ENCODE data around the gene RTEL1.

Gene RTEL1

DNA sequence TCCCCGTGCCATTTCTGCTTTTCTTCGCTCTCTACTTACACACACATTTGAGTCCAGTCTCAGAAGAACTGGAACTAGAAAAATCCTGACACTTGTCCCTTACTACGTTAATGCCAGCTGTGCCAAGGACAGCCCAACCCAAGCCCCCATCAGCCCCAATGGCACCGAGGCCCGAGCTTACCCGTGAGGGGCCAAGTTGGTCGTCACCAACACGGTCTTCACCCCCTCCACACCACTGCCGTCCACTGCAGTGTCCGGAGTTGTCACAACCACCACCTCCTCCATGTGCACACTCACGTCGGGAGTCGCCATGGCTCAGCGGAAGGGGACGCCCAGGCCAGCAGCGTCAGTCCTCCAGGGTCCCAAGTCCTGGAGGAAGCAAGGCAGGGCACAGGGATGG, 39.0 kb upstream of the RTEL1 start:
- H3K9me2 ChIP-seq (replicated peaks; ENCODE audit: control insufficient read depth, low read length) = no peaks in the 10 kb centered on the region
- H3K4me3 ChIP-seq (ENCODE audit: low read length) = no peak overlapping the region
- H3K27ac ChIP-seq (ENCODE audit: low read depth, low read length) = no peak overlapping the region
- TF ChIP-seq EZH2phosphoT487 (IDR thresholded peaks at IDR 0.05; ENCODE audit: borderline replicate concordance, low read length) = no peak
- peaks cover 35% of the 10 kb centered on the region for H3K36me3 ChIP-seq (ENCODE audit: control insufficient read depth, low read length)
- no peaks in the 10 kb centered on the region for H3K4me1 ChIP-seq (ENCODE audit: control insufficient read depth, low read length)
- no peaks in the 10 kb centered on the region for H3F3A ChIP-seq (ENCODE audit: control insufficient read depth, insufficient read depth)
- no peaks in the 10 kb centered on the region for H3K9me3 ChIP-seq (ENCODE audit: control insufficient read depth, insufficient read depth, low read length)
- H4K20me1 ChIP-seq (ENCODE audit: control insufficient read depth, insufficient read depth, low read depth, low read length) = no peaks in the 10 kb centered on the region
- H3K27me3 ChIP-seq (ENCODE audit: control insufficient read depth, low read length) = no peaks in the 10 kb centered on the region
- H3K4me2 ChIP-seq (ENCODE audit: low read length) = no peak overlapping the region
- peaks cover 60% of the 10 kb centered on the region for H3K79me2 ChIP-seq (ENCODE audit: control insufficient read depth, low read length)

- TF ChIP-seq, protein P1, sequence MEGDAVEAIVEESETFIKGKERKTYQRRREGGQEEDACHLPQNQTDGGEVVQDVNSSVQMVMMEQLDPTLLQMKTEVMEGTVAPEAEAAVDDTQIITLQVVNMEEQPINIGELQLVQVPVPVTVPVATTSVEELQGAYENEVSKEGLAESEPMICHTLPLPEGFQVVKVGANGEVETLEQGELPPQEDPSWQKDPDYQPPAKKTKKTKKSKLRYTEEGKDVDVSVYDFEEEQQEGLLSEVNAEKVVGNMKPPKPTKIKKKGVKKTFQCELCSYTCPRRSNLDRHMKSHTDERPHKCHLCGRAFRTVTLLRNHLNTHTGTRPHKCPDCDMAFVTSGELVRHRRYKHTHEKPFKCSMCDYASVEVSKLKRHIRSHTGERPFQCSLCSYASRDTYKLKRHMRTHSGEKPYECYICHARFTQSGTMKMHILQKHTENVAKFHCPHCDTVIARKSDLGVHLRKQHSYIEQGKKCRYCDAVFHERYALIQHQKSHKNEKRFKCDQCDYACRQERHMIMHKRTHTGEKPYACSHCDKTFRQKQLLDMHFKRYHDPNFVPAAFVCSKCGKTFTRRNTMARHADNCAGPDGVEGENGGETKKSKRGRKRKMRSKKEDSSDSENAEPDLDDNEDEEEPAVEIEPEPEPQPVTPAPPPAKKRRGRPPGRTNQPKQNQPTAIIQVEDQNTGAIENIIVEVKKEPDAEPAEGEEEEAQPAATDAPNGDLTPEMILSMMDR (IDR thresholded peaks at IDR 0.05; ENCODE audit: low read depth, low read length, poor library complexity, severe bottlenecking) = no peak
- TF ChIP-seq EZH2phosphoT487 (IDR thresholded peaks at IDR 0.05; ENCODE audit: borderline replicate concordance, low read length) = no peak
- H3K9me3 ChIP-seq (ENCODE audit: control insufficient read depth, insufficient read depth, low read length) = no peaks in the 10 kb centered on the region
- no peak overlapping the region for H3K4me2 ChIP-seq (ENCODE audit: low read length)
Observed at GRCh38 chr20:63619505-63619904, 38.6 kb upstream of the RTEL1 start.

DNA sequence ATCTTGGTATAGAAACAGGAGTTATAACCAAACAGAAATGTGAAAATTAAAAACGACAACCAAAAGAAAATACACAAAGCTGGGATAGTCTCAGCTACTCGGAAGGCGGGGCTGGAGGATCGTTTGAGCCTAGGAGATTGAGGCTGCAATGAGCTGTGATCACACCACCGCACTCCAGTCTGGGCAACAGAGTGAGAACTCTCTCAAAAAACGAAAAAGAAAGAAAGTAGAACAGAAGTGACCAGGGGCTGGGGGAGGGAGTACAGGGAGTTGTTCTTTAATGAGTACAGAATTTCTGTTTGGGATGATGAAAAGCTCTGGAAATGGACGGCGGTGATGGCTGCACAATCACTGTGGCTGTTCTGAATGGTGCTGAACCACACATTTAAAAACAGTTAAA, 37.1 kb upstream of the RTEL1 start:
- Histone ChIP-seq H3K79me2 (ENCODE audit: control insufficient read depth, low read length) (peaks cover 77% of the 10 kb centered on the region), H3F3A (ENCODE audit: control insufficient read depth, insufficient read depth) (peaks cover 6% of the 10 kb centered on the region; the same call in 1 of the 2 replicates), H3K4me3 (ENCODE audit: low read length) (no peak overlapping the region), H4K20me1 (ENCODE audit: control insufficient read depth, insufficient read depth, low read depth, low read length) (no peaks in the 10 kb centered on the region), H3K4me1 (ENCODE audit: control insufficient read depth, low read length) (peaks cover 10% of the 10 kb centered on the region), H3K27ac (ENCODE audit: low read depth, low read length) (no peak overlapping the region), H3K36me3 (ENCODE audit: control insufficient read depth, low read length) (peaks cover 33% of the 10 kb centered on the region), H3K9me3 (ENCODE audit: control insufficient read depth, insufficient read depth, low read length) (no peaks in the 10 kb centered on the region), H3K9me2 (replicated peaks; ENCODE audit: control insufficient read depth, low read length) (no peaks in the 10 kb centered on the region), H3K27me3 (ENCODE audit: control insufficient read depth, low read length) (no peaks in the 10 kb centered on the region), H3K4me2 (ENCODE audit: low read length) (no peak overlapping the region)
- TF ChIP-seq EZH2phosphoT487 (IDR thresholded peaks at IDR 0.05; ENCODE audit: borderline replicate concordance, low read length) = no peak
- TF ChIP-seq, protein P1 (IDR thresholded peaks at IDR 0.05; ENCODE audit: low read depth, low read length, poor library complexity, severe bottlenecking) = no peak

More at GRCh38 chr20:63619505-63619904, 38.6 kb upstream of the RTEL1 start:
- Histone ChIP-seq H3K36me3 (ENCODE audit: control insufficient read depth, low read length) (peaks cover 35% of the 10 kb centered on the region), H3K4me1 (ENCODE audit: control insufficient read depth, low read length) (no peaks in the 10 kb centered on the region), H3K9me2 (replicated peaks; ENCODE audit: control insufficient read depth, low read length) (no peaks in the 10 kb centered on the region), H4K20me1 (ENCODE audit: control insufficient read depth, insufficient read depth, low read depth, low read length) (no peaks in the 10 kb centered on the region), H3K27ac (ENCODE audit: low read depth, low read length) (no peak overlapping the region), H3F3A (ENCODE audit: control insufficient read depth, insufficient read depth) (no peaks in the 10 kb centered on the region), H3K27me3 (ENCODE audit: control insufficient read depth, low read length) (no peaks in the 10 kb centered on the region), H3K79me2 (ENCODE audit: control insufficient read depth, low read length) (peaks cover 62% of the 10 kb centered on the region), H3K4me3 (ENCODE audit: low read length) (no peak overlapping the region)

DNA sequence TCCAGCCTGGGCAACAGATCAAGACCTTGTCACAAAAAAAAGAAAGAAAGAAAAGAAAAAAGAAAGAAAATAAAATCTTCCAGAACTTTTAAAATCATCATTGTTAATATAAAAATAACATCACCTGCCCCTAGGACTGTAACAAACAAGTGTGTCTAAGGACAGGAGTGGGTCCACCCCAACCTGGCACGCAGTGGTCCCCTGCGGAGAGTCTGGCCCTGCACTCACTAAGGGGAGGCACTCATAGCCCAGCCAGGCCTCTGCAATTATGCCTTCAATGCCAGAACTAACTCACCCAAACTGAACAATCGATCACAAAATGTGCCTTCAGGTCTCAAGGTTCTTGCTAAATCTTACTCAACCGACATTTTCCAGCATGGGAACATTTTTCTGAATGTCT, 36.0 kb upstream of the RTEL1 start:
- no peak for TF ChIP-seq EZH2phosphoT487 (IDR thresholded peaks at IDR 0.05; ENCODE audit: borderline replicate concordance, low read length)
- TF ChIP-seq, protein P1 (IDR thresholded peaks at IDR 0.05; ENCODE audit: low read depth, low read length, poor library complexity, severe bottlenecking) = no peak
- Histone ChIP-seq H3K27me3 (ENCODE audit: control insufficient read depth, low read length) (no peaks in the 10 kb centered on the region), H3K9me2 (replicated peaks; ENCODE audit: control insufficient read depth, low read length) (no peaks in the 10 kb centered on the region), H3F3A (ENCODE audit: control insufficient read depth, insufficient read depth) (peaks cover 6% of the 10 kb centered on the region; the same call in 1 of the 2 replicates), H3K27ac (ENCODE audit: low read depth, low read length) (no peak overlapping the region), H4K20me1 (ENCODE audit: control insufficient read depth, insufficient read depth, low read depth, low read length) (no peaks in the 10 kb centered on the region), H3K4me3 (ENCODE audit: low read length) (no peak overlapping the region), H3K9me3 (ENCODE audit: control insufficient read depth, insufficient read depth, low read length) (no peaks in the 10 kb centered on the region), H3K36me3 (ENCODE audit: control insufficient read depth, low read length) (peaks cover 30% of the 10 kb centered on the region), H3K4me2 (ENCODE audit: low read length) (no peak overlapping the region), H3K4me1 (ENCODE audit: control insufficient read depth, low read length) (peaks cover 10% of the 10 kb centered on the region), H3K79me2 (ENCODE audit: control insufficient read depth, low read length) (peaks cover 83% of the 10 kb centered on the region)

Data from DOHH2 (cell line).